Measurements from ENCODE around the gene JARID2.

GRCh38 chr6:15551262-15551661 is 305.4 kb downstream of the JARID2 start:
- TF ChIP-seq CTCF (IDR thresholded peaks at IDR 0.05; ENCODE audit: insufficient read depth, low read depth, low read length) (no peak), EZH2 (IDR thresholded peaks at IDR 0.05; ENCODE audit: insufficient read depth, low read length) (no peak)
